CD4-positive, CD25-positive, alpha-beta regulatory T cell (primary cell): ENCODE data around the gene IGFBP4. TPM values are rescaled to one million over a fixed set of nuclear protein-coding genes. Genes with fewer than 3 reads are reported as not detected.

Source experiments
- ATAC-seq, 2 donors: fragments of 150-1000 bp; cut with Tn5 transposase; one replicate each; pipeline ENCODE4 v1.10.0; 2021; ENCODE audit warnings: low read depth in 2 of 2, moderate number of reproducible peaks in 2 of 2, moderate library complexity in 1 of 2
- DNase-seq, 3 donors: peaks; one replicate each; pipeline versions ENCODE4 v3.0.0 to v3.0.0-alpha.2; 2012 to 2022; ENCODE audit warnings: mixed read lengths in 1 of 3
- H3K27ac ChIP-seq: one replicate; pipeline ENCODE4 v1.7.0; 2013; ENCODE audit warnings: mild to moderate bottlenecking, low read length; ENCODE audit not compliant: insufficient read depth, poor library complexity, severe bottlenecking
- H3K27me3 ChIP-seq: one replicate; pipeline ENCODE4 v1.7.0; 2013; ENCODE audit warnings: low read length; ENCODE audit not compliant: control insufficient read depth, insufficient read depth
- H3K36me3 ChIP-seq: one replicate; pipeline ENCODE4 v1.7.0; 2013; ENCODE audit warnings: mild to moderate bottlenecking, low read length, moderate library complexity; ENCODE audit not compliant: control insufficient read depth, insufficient read depth
- H3K4me1 ChIP-seq: 2 replicates; pipeline ENCODE4 v1.7.0; 2013; ENCODE audit warnings: mild to moderate bottlenecking, low read length; ENCODE audit not compliant: insufficient read depth, control insufficient read depth, poor library complexity, severe bottlenecking
- H3K4me3 ChIP-seq: one replicate; pipeline ENCODE4 v1.7.0; 2013; ENCODE audit warnings: low read depth, mild to moderate bottlenecking, low read length, moderate library complexity
- H3K9me3 ChIP-seq, 2 experiments: 1 replicate in 1 of 2; 2 replicates in 1 of 2; pipeline ENCODE4 v1.7.0; 2013; ENCODE audit warnings: low read length in 2 of 2, mild to moderate bottlenecking in 1 of 2, moderate library complexity in 1 of 2; ENCODE audit not compliant: control insufficient read depth in 2 of 2
- H3K27ac Mint-ChIP-seq, 3 donors: one replicate each; pipeline ENCODE4 v1.8.0; 2020 to 2022; ENCODE audit warnings: mild to moderate bottlenecking in 3 of 3, mixed read lengths in 3 of 3, moderate library complexity in 2 of 3
- H3K27me3 Mint-ChIP-seq: one replicate; pipeline ENCODE4 v1.8.0; 2022; ENCODE audit warnings: mild to moderate bottlenecking, mixed read lengths
- H3K36me3 Mint-ChIP-seq: one replicate; pipeline ENCODE4 v1.8.0; 2020; ENCODE audit warnings: mixed read lengths
- H3K4me1 Mint-ChIP-seq, 4 donors: one replicate each; pipeline ENCODE4 v1.8.0; 2020 to 2022; ENCODE audit warnings: mixed read lengths in 4 of 4, mild to moderate bottlenecking in 1 of 4
- H3K4me3 Mint-ChIP-seq, 4 donors: one replicate each; pipeline ENCODE4 v1.8.0; 2020 to 2022; ENCODE audit warnings: mild to moderate bottlenecking in 4 of 4, mixed read lengths in 4 of 4, moderate library complexity in 3 of 4
- H3K9me3 Mint-ChIP-seq, 7 donors: one replicate each; pipeline ENCODE4 v1.8.0; 2020 to 2022; ENCODE audit warnings: mixed read lengths in 7 of 7, mild to moderate bottlenecking in 3 of 7, moderate library complexity in 2 of 7
- polyA plus RNA-seq, 4 donors: library from polyadenylated mRNA; unstranded; fragments of 300-500 nt; fragmentation: Illumina TruSeq; gene quantifications; one replicate each; pipeline ENCODE4 v1.2.3, GENCODE V29; 2021
- total RNA-seq: library from RNA; stranded (reverse); gene quantifications from one replicate; pipeline ENCODE4 v1.2.3, GENCODE V29; 2022

IGFBP4 gene
- total and polyA plus RNA-seq, 5 donors from 2014 or later: 0.63 to 3.7 (median 1.2) TPM

DNA sequence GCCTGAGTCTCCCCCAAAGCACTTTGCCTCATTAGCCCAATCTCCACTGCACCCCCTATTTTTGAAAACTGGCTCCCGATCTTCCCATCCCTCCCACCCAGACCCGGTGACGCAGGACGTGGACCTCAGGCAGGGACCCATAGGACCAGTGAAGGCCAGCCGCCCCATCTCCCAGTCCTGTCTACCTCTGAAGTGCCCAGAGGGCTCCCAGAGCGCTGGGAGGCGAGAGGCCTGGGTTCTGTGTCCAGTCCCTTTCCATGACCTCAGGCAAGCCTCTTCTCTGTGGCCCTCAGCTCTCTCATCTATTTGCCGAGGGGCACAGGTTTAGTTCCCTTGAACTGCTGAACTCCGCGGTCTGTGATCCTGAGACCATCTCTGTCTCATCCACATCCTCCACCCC lies 57.5 kb downstream of the IGFBP4 start:
- no peak overlapping the region for H3K4me3 ChIP-seq
- H3K4me1 ChIP-seq: no peaks in the 10 kb centered on the region
- H3K9me3 ChIP-seq: no peaks in the 10 kb centered on the region
- no peaks in the 10 kb centered on the region for H3K36me3 ChIP-seq
- Mint-ChIP-seq H3K27me3 (no peaks in the 10 kb centered on the region), H3K36me3 (no peaks in the 10 kb centered on the region), H3K27ac (no peak overlapping the region), H3K4me1 (peaks cover 0 to 4% (median 0%) of the 10 kb centered on the region in 4 donors), H3K4me3 (no peak overlapping the region), H3K9me3 (peaks cover 0 to 1% (median 0%) of the 10 kb centered on the region in 7 donors)
- no peaks in the 10 kb centered on the region for H3K27me3 ChIP-seq
- ATAC-seq: no peak
- no peak for DNase-seq
- H3K27ac ChIP-seq: no peak overlapping the region

DNA sequence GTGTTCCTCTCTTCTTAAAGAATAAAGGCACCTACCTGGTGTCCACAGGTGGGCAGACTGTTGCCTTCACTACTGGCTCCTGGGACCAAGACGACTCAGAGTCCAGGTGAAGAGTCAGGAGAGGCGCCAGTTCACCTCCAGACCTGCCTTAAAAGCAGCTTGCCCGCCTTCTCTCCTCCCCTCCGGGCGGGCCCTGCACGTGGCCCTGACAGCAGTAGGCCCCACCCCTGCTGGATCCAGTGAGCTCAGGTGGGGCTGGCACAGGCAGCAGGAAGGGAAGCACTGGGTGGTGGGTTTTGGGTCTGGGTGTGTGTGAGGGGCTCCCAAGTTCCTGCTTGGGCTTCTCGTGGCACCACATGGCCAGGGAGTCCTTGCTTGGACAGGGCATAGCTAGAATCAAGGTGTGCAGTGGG lies 58.3 kb downstream of the IGFBP4 start, which contains the start of gene TNS4:
Gene TNS4, minus strand, starts transcription at position 125 of the 413 bp plus-strand sequence. CDS start 5,198 bp downstream, outside the sequence.
- peak within 1 kb of the TSS in 1 of 3 donors; percentile 31 for H3K27ac Mint-ChIP-seq
- H3K27me3 Mint-ChIP-seq: no peaks in the 10 kb centered on the region
- no peaks in the 10 kb centered on the region for H3K4me1 ChIP-seq
- H3K36me3 ChIP-seq: no peaks in the 10 kb centered on the region
- DNase-seq: no peak
- H3K4me1 Mint-ChIP-seq: peaks cover 0 to 4% (median under 1%) of the 10 kb centered on the region in 4 donors
- no peak within 1 kb of the TSS for H3K4me3 Mint-ChIP-seq
- no peak within 1 kb of the TSS for H3K27ac ChIP-seq
- H3K9me3 ChIP-seq: no peaks in the 10 kb centered on the region
- H3K4me3 ChIP-seq: no peak within 1 kb of the TSS
- peaks cover 0 to 1% (median 0%) of the 10 kb centered on the region in 7 donors for H3K9me3 Mint-ChIP-seq
- no peaks in the 10 kb centered on the region for H3K27me3 ChIP-seq
- no peak for ATAC-seq
- no peaks in the 10 kb centered on the region for H3K36me3 Mint-ChIP-seq

DNA sequence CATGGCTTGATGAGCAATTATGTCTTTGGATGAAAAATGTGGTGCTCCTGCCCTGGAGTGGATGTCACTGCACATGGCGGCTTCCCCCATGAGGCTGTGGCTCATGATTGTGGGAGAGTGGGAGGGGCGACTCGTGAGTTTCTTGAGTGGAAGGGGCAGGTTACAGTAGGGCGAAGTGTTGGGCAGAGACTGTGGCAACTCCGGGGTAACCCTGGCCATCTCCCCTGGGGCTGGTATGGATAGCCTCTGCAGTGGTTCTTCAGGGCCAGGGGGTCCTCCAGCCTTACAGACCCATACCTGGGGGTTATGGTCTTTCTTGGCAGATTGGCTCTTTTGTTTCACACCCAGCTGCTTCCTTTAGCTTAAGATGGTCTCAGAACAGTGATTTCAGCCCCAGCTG lies 59.5 kb downstream of the IGFBP4 start:
- H3K9me3 Mint-ChIP-seq: no peaks in the 10 kb centered on the region
- no peak for DNase-seq
- ATAC-seq: no peak
- no peak overlapping the region for H3K4me3 ChIP-seq
- H3K27me3 Mint-ChIP-seq: no peaks in the 10 kb centered on the region
- H3K9me3 ChIP-seq: no peaks in the 10 kb centered on the region
- no peaks in the 10 kb centered on the region for H3K4me1 ChIP-seq
- H3K4me3 Mint-ChIP-seq: no peak overlapping the region
- H3K36me3 ChIP-seq: no peaks in the 10 kb centered on the region
- H3K4me1 Mint-ChIP-seq: peaks cover 0 to 4% (median under 1%) of the 10 kb centered on the region in 4 donors
- no peaks in the 10 kb centered on the region for H3K27me3 ChIP-seq
- H3K27ac ChIP-seq: no peak overlapping the region
- no peak overlapping the region for H3K27ac Mint-ChIP-seq
- H3K36me3 Mint-ChIP-seq: no peaks in the 10 kb centered on the region

DNA sequence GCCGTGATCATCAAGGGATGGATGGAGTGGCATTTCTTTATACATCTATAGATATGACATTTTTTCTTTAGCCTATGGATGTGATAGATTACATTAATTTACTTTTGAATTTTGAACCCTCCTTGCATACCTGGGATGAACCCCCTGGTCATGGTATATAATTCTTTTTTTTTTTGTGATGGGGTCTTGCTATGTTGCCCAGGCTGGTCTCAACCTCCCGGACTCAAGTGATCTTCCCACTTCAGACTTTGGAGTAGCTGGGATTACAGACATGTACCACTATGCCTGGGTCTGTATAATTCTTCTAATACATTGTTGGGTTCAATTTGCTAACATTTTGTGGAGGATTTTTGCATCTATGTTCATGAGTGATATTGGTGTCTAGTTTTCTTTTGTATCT lies 59.9 kb downstream of the IGFBP4 start:
- Mint-ChIP-seq H3K27ac (peak overlapping the region in 1 of 3 donors; percentile 11), H3K9me3 (no peaks in the 10 kb centered on the region), H3K4me3 (no peak overlapping the region), H3K4me1 (peaks cover 0 to 4% (median under 1%) of the 10 kb centered on the region in 4 donors), H3K27me3 (no peaks in the 10 kb centered on the region), H3K36me3 (no peaks in the 10 kb centered on the region)
- Histone ChIP-seq H3K9me3 (no peaks in the 10 kb centered on the region), H3K27ac (no peak overlapping the region), H3K36me3 (no peaks in the 10 kb centered on the region), H3K4me3 (no peak overlapping the region), H3K27me3 (no peaks in the 10 kb centered on the region), H3K4me1 (no peaks in the 10 kb centered on the region)
- no peak for ATAC-seq
- no peak for DNase-seq

DNA sequence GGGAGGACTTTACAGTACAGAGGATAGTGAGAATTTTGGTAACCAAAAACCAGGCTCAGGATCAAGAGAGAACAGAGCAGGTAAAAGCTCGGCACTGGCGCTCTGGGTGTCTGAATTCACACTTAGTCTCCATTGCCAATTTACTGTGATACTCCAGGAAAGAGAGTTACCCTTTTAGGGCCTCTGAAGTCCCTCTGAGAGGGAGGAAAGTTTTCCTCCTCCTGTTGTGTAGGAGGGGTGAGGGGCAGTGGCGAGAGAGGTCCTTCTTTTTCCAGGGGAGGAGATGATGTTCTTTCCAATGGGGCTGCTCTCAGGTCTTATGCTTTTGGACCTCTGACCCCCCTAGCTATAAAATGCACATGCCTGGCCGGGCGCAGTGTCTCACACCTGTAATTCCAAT lies 63.5 kb downstream of the IGFBP4 start:
- H3K27ac ChIP-seq: no peak overlapping the region
- Mint-ChIP-seq H3K27ac (no peak overlapping the region), H3K27me3 (peaks cover 12% of the 10 kb centered on the region), H3K4me3 (no peak overlapping the region), H3K9me3 (no peaks in the 10 kb centered on the region), H3K4me1 (peaks cover 0 to 4% (median 2%) of the 10 kb centered on the region in 4 donors), H3K36me3 (no peaks in the 10 kb centered on the region)
- no peak overlapping the region for H3K4me3 ChIP-seq
- no peaks in the 10 kb centered on the region for H3K4me1 ChIP-seq
- DNase-seq (no peak), ATAC-seq (no peak)
- no peaks in the 10 kb centered on the region for H3K36me3 ChIP-seq
- no peaks in the 10 kb centered on the region for H3K27me3 ChIP-seq
- no peaks in the 10 kb centered on the region for H3K9me3 ChIP-seq

Other genes with a start within 250 kb of the IGFBP4 start
- 40.7 TPM for gene WIPF2, start 224.1 kb upstream of the IGFBP4 start, total RNA-seq
- gene WIPF2, start 224.1 kb upstream of the IGFBP4 start, polyA plus RNA-seq: 10 to 100 TPM in 1 of 4 donors, 1 to 10 TPM in 3; 8.0 to 12.5 (median 9.5) TPM
- gene CDC6, start 155.6 kb upstream of the IGFBP4 start, total RNA-seq: 5.7 TPM
- 1 to 10 TPM in 2 of 4 donors, under 1 TPM in 1, not detected in 1; 0.59 to 1.7 (median 1.1) TPM for gene CDC6, start 155.6 kb upstream of the IGFBP4 start, polyA plus RNA-seq
- gene RARA, start 134.3 kb upstream of the IGFBP4 start, total RNA-seq: 126 TPM
- gene RARA, start 134.3 kb upstream of the IGFBP4 start, polyA plus RNA-seq: 10 to 100 TPM in 3 of 4 donors, 1 to 10 TPM in 1; 7.3 to 14.5 (median 12.6) TPM
- gene GJD3, start 78.7 kb upstream of the IGFBP4 start, total RNA-seq: not detected
- not detected for gene GJD3, start 78.7 kb upstream of the IGFBP4 start, polyA plus RNA-seq
- gene TOP2A, start 25.6 kb upstream of the IGFBP4 start, total RNA-seq: 13.2 TPM
- 1 to 10 TPM; 2.1 to 8.1 (median 2.6) TPM for gene TOP2A, start 25.6 kb upstream of the IGFBP4 start, polyA plus RNA-seq
- 1.1 TPM for gene TNS4, start 58.2 kb downstream of the IGFBP4 start, total RNA-seq
- gene TNS4, start 58.2 kb downstream of the IGFBP4 start, polyA plus RNA-seq: under 1 TPM in 1 of 4 donors, not detected in 3; 0.16 TPM
- 192 TPM for gene CCR7, start 122.0 kb downstream of the IGFBP4 start, total RNA-seq
- 100 to 1,000 TPM; 351 to 828 (median 609) TPM for gene CCR7, start 122.0 kb downstream of the IGFBP4 start, polyA plus RNA-seq
- gene SMARCE1, start 204.4 kb downstream of the IGFBP4 start, total RNA-seq: 76.9 TPM
- gene SMARCE1, start 204.4 kb downstream of the IGFBP4 start, polyA plus RNA-seq: 100 to 1,000 TPM; 169 to 228 (median 179) TPM
- gene KRT222, start 221.7 kb downstream of the IGFBP4 start, total RNA-seq: not detected
- under 1 TPM in 1 of 4 donors, not detected in 3; 0.23 TPM for gene KRT222, start 221.7 kb downstream of the IGFBP4 start, polyA plus RNA-seq